ENCODE measurements around the gene WNT9A.

Gene WNT9A

DNA sequence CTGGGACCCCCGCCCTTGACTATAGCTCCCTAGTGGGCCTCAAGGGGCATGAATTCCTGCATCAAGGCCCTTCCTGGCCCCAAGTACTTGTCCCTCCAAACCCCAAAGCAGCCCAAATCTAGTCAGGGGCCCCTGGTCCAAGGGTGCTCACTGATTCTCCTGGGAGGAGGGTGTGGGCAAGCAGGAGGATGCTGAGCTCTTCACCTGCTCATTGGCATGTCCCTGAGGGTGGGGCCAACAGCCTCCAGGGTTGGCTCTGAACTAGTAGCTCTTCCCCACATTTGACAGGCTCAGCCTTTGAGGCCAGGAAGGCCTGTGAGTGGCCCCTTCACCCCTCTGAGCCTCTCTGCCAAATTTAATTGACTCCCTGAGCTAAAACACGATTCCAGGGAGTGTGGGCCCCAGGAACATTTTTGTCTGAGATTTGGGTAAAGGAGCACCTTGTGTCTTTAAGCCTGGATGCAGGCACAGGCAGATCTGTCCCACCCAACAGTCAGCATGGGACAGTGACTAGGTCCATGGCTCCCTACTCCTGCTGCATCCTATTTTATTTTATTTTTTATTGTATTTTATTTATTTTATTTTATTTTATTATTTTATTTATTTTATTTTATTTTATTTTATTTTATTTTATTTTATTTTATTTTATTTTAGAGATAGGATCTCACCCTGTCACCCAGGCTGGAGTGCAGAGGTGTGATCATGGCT, 11.0 kb upstream of the WNT9A start:
- CTCF ChIA-PET: interaction anchor here (0.6 to 1.4 kb wide), 5 partner anchors 10 to 884 kb away, joined by 3 to 7 read pairs (median 3); partner anchors contain the start of gene WNT9A

DNA sequence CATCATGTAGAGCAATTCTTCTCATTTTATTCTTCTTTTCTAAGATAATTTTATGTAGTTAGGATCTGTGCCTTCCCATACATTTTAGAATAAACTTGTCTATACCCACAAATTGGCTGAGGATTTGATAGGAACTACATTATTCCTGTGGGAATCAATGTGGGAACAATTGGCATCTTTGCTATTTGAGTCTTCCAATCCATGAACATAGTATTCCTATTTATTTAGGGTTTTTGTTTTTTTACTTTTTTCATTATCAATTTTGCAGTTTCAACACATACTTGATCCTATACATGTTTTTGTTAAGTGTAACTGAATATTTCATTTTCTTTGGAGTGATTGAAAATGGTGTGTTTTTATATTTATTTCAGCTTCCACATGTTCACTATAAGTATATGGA, 8.1 kb upstream of the WNT9A start:
- Histone ChIP-seq H3K36me3 (ENCODE audit: control insufficient read depth in 2 of 2, insufficient read depth in 1 of 2, low read length in 2 of 2) (no peaks in the 10 kb centered on the region), H3K4me1 (ENCODE audit: control insufficient read depth, insufficient read depth, low read length) (no peaks in the 10 kb centered on the region), H3K27ac (ENCODE audit: extremely low read depth, low read depth, low read length) (no peak overlapping the region), H3K9me3 (ENCODE audit: control insufficient read depth, insufficient read depth, low read depth, low read length) (no peaks in the 10 kb centered on the region), H3K4me3 (ENCODE audit: low read depth, low read length) (no peak overlapping the region)
- CTCF ChIA-PET: interaction anchor here (0.7 to 3.6 kb wide), 3 partner anchors 195 to 1790 kb away, joined by 3 to 53 read pairs (median 5); no protein-coding TSS in a partner anchor
- no peak for TF ChIP-seq ZNF223 (tag by site-specific recombination; IDR thresholded peaks at IDR 0.05)
- TF ChIP-seq ZBTB21 (tag by site-specific recombination; IDR thresholded peaks at IDR 0.05): no peak
- peak; percentile 91 for TF ChIP-seq ZNF248 (tag by site-specific recombination; IDR thresholded peaks at IDR 0.05)
- TF ChIP-seq ZNF132 (tag by site-specific recombination; IDR thresholded peaks at IDR 0.05; ENCODE audit: borderline replicate concordance): no peak
- POLR2A ChIA-PET: no interaction called here

More for the DNA sequence above, 11.0 kb upstream of the WNT9A start:
- H3K9me3 ChIP-seq (ENCODE audit: control insufficient read depth, insufficient read depth, low read depth, low read length): no peaks in the 10 kb centered on the region
- no peak overlapping the region for H3K4me3 ChIP-seq (ENCODE audit: low read depth, low read length)
- POLR2A ChIA-PET: no interaction called here
- TF ChIP-seq ZFP69B (tag by site-specific recombination; IDR thresholded peaks at IDR 0.05) (no peak), ZNF169 (tag by site-specific recombination; IDR thresholded peaks at IDR 0.05) (no peak), SP2 (tag by site-specific recombination; IDR thresholded peaks at IDR 0.05) (no peak), SCRT2 (tag by site-specific recombination; IDR thresholded peaks at IDR 0.05) (no peak), ZNF202 (tag by site-specific recombination; IDR thresholded peaks at IDR 0.05; ENCODE audit: borderline replicate concordance) (no peak), ZNF274 (IDR thresholded peaks at IDR 0.05; ENCODE audit: low read length) (no peak), ZNF274 (tag by site-specific recombination; IDR thresholded peaks at IDR 0.05; ENCODE audit: borderline replicate concordance) (no peak), ZNF350 (tag by site-specific recombination; IDR thresholded peaks at IDR 0.05) (no peak), HOXA7 (CRISPR knock-in tag; IDR thresholded peaks at IDR 0.05; ENCODE audit: borderline replicate concordance) (no peak), ZNF266 (tag by site-specific recombination; IDR thresholded peaks at IDR 0.05; ENCODE audit: low read depth) (no peak), ZNF311 (tag by site-specific recombination; IDR thresholded peaks at IDR 0.05; ENCODE audit: borderline replicate concordance) (no peak), GFI1B (tag by site-specific recombination; IDR thresholded peaks at IDR 0.05) (no peak)
- TF ChIP-seq, protein P1, sequence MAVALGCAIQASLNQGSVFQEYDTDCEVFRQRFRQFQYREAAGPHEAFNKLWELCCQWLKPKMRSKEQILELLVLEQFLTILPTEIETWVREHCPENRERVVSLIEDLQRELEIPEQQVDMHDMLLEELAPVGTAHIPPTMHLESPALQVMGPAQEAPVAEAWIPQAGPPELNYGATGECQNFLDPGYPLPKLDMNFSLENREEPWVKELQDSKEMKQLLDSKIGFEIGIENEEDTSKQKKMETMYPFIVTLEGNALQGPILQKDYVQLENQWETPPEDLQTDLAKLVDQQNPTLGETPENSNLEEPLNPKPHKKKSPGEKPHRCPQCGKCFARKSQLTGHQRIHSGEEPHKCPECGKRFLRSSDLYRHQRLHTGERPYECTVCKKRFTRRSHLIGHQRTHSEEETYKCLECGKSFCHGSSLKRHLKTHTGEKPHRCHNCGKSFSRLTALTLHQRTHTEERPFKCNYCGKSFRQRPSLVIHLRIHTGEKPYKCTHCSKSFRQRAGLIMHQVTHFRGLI (tag by site-specific recombination; IDR thresholded peaks at IDR 0.05): no peak
- TF ChIP-seq, protein P2, sequence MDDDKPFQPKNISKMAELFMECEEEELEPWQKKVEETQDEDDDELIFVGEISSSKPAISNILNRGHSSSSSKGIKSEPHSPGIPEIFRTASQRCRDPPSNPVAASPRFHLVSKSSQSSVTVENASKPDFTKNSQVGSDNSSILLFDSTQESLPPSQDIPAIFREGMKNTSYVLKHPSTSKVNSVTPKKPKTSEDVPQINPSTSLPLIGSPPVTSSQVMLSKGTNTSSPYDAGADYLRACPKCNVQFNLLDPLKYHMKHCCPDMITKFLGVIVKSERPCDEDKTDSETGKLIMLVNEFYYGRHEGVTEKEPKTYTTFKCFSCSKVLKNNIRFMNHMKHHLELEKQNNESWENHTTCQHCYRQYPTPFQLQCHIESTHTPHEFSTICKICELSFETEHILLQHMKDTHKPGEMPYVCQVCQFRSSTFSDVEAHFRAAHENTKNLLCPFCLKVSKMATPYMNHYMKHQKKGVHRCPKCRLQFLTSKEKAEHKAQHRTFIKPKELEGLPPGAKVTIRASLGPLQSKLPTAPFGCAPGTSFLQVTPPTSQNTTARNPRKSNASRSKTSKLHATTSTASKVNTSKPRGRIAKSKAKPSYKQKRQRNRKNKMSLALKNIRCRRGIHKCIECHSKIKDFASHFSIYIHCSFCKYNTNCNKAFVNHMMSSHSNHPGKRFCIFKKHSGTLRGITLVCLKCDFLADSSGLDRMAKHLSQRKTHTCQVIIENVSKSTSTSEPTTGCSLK (tag by site-specific recombination; IDR thresholded peaks at IDR 0.05): no peak
- TF ChIP-seq, protein P3, sequence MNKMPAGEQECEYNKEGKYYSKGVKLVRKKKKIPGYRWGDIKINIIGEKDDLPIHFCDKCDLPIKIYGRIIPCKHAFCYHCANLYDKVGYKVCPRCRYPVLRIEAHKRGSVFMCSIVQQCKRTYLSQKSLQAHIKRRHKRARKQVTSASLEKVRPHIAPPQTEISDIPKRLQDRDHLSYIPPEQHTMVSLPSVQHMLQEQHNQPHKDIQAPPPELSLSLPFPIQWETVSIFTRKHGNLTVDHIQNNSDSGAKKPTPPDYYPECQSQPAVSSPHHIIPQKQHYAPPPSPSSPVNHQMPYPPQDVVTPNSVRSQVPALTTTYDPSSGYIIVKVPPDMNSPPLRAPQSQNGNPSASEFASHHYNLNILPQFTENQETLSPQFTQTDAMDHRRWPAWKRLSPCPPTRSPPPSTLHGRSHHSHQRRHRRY (tag by site-specific recombination; IDR thresholded peaks at IDR 0.05): no peak
- TF ChIP-seq, protein P4, sequence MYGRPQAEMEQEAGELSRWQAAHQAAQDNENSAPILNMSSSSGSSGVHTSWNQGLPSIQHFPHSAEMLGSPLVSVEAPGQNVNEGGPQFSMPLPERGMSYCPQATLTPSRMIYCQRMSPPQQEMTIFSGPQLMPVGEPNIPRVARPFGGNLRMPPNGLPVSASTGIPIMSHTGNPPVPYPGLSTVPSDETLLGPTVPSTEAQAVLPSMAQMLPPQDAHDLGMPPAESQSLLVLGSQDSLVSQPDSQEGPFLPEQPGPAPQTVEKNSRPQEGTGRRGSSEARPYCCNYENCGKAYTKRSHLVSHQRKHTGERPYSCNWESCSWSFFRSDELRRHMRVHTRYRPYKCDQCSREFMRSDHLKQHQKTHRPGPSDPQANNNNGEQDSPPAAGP (tag by site-specific recombination; IDR thresholded peaks at IDR 0.05): no peak
- TF ChIP-seq, protein P5, sequence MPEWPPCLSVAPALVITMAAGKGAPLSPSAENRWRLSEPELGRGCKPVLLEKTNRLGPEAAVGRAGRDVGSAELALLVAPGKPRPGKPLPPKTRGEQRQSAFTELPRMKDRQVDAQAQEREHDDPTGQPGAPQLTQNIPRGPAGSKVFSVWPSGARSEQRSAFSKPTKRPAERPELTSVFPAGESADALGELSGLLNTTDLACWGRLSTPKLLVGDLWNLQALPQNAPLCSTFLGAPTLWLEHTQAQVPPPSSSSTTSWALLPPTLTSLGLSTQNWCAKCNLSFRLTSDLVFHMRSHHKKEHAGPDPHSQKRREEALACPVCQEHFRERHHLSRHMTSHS (tag by site-specific recombination; IDR thresholded peaks at IDR 0.05): no peak
- H3K27ac ChIP-seq (ENCODE audit: extremely low read depth, low read depth, low read length): no peak overlapping the region
- no peaks in the 10 kb centered on the region for H3K36me3 ChIP-seq (ENCODE audit: control insufficient read depth in 2 of 2, insufficient read depth in 1 of 2, low read length in 2 of 2)
- no peaks in the 10 kb centered on the region for H3K4me1 ChIP-seq (ENCODE audit: control insufficient read depth, insufficient read depth, low read length)

Data from HEK293 (cell line).